EH (cell line): ENCODE results near the gene PDE4B.
A peak's percentile ranks its signal among the peaks of the same experiment; 100 is the strongest.

Experiments
- DNase-seq: peaks from one replicate; pipeline ENCODE4 v3.0.0-alpha.2; 2015; ENCODE audit warnings: low read depth

The PDE4B gene

DNA sequence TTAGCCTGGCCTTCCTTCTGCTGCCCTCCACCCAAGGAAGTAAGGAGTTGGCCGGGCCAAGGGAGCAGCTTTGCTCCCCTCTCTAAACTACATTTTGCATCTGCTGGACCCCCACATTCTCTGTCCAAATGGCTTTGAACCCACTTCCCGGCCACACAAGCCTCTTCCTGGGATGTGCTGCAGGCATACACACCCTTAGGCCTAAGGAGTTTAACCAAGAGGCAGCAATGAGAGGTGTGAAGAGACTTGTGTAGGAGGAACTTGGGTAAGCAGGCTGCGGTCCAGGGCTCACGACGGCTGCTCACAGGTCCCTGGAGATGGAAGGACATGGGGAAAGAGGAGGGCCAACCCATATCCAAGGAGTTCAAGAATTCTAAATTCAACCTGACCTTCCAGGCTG lies 544.6 kb downstream of the PDE4B start:
- DNase-seq, result no peak

GRCh38 chr1:66339944-66340343 lies 547.2 kb downstream of the PDE4B start:
- DNase-seq, result no peak

DNA sequence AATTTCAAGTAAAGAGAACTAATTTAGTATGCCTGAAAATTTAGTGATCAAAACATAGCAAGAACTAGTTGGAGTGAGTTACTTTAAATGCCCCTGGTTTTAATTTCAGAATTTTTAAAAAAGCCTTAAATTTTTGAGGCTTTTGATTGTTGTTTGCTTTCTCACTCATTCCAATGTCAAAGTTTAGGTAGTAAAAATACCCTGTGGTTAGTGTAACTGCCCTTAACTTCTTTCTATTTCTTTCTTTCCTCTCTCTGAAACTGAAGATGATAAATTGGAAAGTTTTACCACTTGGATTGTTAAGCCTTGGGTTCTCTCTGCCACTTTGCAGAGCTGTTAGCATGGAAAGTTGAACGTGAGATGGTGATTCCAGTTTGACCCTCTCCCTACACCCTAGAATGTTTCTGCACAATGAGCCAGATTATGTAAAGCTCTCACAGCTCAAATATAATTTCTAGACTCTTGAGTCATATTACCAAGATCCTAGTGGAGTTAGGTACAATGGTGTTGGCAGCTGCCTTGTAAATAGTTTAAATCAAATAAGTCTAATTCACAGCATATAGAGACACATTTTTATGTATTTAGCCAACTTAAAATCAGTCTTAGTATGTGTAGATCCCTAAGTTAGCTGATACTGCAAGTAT lies 548.9 kb downstream of the PDE4B start:
- DNase-seq, result peak; percentile 56

- DNase-seq, result no peak
These were observed 550.0 kb downstream of the PDE4B start for GRCh38 chr1:66342707-66343106.

DNA sequence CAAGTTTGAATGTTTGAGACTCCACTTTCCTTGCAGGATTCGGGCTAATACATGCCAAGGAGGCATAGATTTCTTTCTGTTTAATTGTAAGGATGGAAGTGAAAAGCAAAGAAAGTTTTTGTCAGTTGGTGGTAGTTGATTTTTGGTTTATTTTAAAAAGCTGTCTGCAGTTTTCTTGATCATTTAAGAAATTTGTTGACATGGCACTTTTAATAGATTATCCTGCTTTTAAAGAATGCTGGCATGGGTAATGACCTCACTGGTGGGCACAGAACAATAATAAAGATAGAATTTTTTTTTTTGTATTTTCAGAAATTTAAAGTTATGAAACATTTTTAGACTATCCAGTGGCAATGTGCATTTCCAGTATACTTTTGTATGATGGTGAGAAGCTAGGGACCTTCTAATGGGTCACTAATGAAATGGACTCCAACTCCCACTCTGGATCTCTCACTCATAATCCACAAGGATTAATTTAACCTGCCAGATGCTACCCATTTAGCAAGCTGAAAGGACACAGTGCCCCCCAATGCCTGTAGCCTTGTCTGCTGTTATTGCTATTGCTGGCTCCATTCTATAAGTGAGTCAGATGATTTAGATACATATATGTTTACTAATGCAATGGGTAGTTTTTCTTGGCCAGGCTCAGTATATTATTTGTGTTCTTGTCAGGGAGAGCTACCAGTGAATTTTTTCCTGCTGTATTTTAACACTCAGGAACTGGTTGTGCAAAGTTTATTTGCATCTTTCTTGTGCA lies 551.1 kb downstream of the PDE4B start:
- no peak for DNase-seq

DNA sequence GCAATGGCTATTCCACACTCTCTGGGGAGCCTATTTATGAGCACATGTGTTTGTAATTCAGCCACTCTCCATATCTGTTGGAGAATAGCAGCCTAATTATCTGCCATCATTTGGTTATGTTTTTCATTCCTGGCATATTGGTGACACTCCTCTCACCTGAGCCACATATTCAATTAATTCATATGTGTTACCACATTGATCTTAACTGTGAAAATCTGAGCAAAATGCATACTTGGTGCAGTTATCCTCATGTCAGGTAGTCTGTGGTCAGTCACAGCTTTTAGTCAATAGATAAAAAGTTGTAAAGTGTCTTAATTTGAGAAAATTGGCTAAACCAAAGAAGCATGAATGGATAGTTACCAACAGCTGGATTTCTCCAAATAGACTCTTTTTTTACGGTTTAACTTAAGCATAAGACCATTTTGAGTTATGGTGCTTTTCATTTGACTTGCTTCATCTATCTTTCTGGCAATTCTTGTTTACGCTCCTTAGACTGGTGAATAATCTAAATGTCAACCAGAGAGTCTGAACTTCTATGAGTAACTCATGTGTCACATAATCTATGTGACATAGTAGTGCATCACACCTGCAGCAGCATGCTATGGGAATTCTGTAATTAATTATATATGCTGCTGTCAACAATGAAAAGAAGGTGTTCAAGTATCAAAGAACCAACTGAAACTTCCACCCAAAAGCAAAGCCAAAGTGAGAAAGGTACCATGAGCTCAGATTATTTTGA lies 553.5 kb downstream of the PDE4B start:
- no peak for DNase-seq

DNA sequence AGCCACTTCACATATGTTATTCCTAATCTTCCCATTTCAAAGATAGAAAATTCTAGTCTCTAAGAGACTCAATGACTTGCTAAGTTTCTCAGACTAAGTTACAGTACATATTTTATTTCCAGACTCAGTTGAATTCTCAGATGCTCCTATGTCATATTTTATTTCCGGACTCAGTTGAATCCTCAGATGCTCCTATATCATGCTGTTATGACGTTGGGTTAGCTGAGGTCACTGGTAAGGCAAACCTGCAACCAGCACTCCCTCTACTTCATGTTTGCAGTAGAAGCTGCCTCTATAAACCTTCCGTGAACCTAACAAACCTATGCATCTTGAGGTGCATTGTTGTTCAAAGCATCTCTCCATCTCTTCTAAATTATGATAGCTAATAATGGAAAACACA lies 554.2 kb downstream of the PDE4B start:
- no peak for DNase-seq

DNA sequence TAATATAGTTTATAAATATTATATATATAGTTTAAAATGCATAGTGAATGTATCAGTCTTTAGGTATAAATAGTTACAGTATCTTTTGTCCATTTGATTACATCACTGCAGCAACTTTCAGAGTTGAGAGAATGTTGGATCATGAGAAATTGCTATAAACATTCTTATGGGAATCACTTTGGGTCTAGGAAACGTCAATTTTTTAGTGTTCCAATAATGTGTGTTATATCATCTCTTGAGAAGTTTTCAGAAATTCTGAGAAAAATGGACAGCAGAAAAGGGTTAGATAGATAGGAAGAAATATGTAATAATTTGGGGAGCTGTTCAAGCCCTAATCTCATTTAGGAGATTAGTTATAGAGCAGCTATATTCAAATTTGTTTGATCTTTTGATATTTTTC lies 556.1 kb downstream of the PDE4B start:
- DNase-seq, result no peak

- DNase-seq, result no peak
These were observed 556.5 kb downstream of the PDE4B start for GRCh38 chr1:66349242-66349641.

- peak; percentile 82 for DNase-seq
These were observed 557.4 kb downstream of the PDE4B start for GRCh38 chr1:66350001-66350547.

DNA sequence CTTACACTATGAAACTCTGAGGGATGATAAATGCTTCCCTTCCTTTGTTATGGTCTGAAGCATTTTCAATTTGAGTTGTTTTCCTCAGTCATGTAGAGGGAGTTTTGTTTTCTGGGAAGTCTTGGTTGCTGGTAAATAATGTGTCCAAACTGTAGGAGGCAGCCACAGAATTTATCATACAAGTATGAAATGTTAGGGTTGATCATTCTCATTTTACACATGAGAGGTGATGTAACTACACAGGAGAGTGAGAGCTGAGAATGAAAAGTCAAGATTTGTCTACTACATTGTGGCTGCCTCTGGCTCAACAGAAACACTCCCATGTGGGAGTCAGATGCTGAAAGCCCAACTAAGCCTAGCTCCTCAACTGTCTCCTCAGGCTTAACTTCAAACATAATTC lies 558.8 kb downstream of the PDE4B start:
- peak; percentile 44 for DNase-seq

DNA sequence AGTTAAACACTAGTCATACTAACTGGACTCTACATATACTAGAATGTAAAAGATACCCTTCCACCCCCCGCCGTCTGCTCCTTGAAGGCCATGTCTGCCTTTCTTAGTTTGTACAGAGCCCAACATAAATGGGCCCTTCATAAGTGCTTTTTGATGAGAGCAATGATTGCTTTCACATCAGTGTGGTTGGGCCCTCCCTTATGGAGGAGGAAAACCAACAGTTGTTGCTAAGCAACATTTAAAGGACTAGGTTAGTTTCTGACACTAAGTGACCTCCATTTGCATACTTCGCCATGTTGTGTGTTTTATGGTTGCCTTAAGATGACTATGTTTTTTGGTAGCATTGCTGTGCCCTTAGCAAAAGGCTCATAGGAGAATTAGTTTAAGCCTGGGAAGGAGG lies 559.2 kb downstream of the PDE4B start:
- DNase-seq, result no peak

- DNase-seq, result peak; percentile 51
These were observed 560.1 kb downstream of the PDE4B start for GRCh38 chr1:66352792-66353191.

- no peak for DNase-seq
These were observed 560.6 kb downstream of the PDE4B start for GRCh38 chr1:66353257-66353656.

- DNase-seq, result peak; percentile 94
These were observed 561.9 kb downstream of the PDE4B start for GRCh38 chr1:66354311-66355201.

DNA sequence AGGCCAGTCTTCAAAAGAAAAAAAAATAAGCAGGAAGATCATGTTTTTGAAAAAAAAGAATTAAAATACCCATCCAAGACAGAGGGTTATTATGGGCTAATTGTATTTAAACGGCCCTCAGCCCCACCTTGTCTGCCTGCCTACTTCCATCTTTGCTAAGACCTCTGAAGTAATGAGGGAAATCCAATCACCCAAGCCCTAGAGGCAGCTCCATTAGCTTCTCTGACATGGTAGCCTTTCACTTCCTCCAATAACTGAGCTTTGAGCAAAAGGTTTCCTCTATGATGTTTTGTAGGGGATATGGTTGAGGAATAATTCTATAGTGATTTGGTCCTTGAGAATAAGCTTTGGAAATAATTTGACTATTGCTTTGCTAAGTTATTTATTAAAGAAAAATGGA lies 563.1 kb downstream of the PDE4B start:
- no peak for DNase-seq

- no peak for DNase-seq
These were observed 563.9 kb downstream of the PDE4B start for GRCh38 chr1:66356605-66357004.

- no peak for DNase-seq
These were observed 564.3 kb downstream of the PDE4B start for GRCh38 chr1:66357021-66357420.

DNA sequence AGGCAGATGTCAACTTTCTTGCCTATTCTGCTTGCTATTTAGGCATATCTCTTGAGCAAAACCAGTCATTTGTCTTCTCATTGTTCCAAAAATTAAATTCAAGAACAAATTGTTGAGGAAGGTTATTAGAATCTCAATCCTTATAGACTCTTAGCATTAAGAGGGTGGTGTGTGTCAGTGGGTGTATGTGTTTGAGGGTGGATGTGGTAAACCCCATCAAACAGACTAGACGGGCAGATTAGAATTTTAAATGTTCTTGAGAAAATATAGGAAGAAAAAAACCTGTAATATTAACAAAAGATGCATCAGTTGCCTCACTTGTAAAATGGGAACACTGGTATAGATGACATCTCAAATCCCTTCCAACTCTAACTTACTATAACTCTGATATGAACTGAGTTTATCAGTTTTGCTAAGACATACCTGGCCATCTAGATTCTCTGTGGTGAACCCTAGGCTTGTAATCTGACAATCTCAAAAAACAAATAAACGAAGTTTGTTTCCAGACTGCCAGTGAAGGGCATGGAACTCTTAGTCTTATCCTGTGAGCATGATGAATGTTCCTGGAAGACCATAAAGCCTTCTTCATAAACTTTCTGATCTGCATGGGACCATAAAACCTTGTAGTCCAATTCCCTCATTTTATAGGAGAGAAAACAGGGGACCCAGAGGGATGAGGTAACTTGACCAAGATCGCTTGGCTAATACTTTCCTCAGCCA lies 564.9 kb downstream of the PDE4B start:
- DNase-seq, result no peak

DNA sequence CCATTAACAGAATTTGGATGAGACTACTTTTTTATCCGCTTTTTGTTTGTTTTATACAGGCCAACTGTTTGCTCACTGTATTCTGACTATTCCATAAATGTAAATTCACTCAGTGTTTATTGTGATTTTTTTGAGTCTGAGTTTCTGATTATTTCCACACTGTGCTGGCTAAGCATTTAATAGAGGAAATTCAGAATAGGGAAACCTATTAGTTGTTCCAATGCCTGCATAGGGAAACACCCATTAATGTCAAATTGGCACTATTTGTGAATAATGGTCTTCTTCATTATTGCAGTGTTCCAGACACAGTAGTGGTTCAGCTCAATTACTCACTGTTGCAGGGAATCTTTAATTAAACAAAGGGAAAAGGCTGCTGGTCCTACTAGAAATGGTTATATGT lies 566.6 kb downstream of the PDE4B start:
- no peak for DNase-seq

GRCh38 chr1:66359815-66360214 lies 567.1 kb downstream of the PDE4B start:
- no peak for DNase-seq
